ENCODE results near the gene SCAANT1. TPM values are rescaled to one million over a fixed set of nuclear protein-coding genes. Genes with fewer than 3 reads are reported as not detected.

Gene SCAANT1
- polyA plus RNA-seq, 1 experiment = not detected

DNA sequence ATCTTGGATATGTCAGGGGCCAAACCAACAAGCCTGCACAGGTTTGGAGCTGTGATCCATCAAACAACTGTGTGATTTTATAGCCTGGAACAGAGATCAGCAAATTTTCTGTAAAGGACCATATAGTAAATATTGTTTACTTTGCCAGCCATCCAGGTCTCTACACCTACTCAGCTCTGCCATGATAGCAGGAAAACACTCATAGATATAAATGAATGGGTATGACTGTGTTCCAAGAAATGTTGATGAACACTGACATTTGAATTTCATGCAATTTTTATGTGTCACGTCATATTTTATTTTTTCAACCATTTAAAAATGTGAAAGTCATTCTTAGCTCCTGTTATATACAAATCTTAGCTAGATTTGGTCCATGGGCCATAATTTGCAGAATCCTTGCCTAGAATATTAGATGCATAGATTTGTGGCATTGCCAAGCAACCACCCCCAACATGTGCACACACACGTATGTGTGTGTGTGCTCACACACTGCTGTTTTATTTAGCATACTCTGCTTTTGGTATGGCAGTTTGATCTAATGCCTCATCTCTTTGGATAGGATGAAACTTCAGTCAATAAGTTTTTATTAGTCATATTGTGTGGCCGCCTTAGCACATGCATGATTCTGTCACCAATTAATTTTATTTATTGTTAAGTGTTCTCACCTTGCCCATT lies 42.1 kb downstream of the SCAANT1 start:
- no peak for DNase-seq (ENCODE audit: low read depth)
- no peaks in the 10 kb centered on the region for H3K27me3 ChIP-seq (ENCODE audit: control insufficient read depth, insufficient read depth, low read length)
- ChIA-PET CTCF (no interaction called here), POLR2A (no interaction called here)
- TF ChIP-seq, protein P1, sequence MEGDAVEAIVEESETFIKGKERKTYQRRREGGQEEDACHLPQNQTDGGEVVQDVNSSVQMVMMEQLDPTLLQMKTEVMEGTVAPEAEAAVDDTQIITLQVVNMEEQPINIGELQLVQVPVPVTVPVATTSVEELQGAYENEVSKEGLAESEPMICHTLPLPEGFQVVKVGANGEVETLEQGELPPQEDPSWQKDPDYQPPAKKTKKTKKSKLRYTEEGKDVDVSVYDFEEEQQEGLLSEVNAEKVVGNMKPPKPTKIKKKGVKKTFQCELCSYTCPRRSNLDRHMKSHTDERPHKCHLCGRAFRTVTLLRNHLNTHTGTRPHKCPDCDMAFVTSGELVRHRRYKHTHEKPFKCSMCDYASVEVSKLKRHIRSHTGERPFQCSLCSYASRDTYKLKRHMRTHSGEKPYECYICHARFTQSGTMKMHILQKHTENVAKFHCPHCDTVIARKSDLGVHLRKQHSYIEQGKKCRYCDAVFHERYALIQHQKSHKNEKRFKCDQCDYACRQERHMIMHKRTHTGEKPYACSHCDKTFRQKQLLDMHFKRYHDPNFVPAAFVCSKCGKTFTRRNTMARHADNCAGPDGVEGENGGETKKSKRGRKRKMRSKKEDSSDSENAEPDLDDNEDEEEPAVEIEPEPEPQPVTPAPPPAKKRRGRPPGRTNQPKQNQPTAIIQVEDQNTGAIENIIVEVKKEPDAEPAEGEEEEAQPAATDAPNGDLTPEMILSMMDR (IDR thresholded peaks at IDR 0.05; ENCODE audit: insufficient read depth, low read depth, low read length) = no peak
- H3K4me3 ChIP-seq (ENCODE audit: low read depth, low read length) = no peak overlapping the region
- H3K36me3 ChIP-seq (ENCODE audit: control insufficient read depth, insufficient read depth, low read length) = no peaks in the 10 kb centered on the region

DNA sequence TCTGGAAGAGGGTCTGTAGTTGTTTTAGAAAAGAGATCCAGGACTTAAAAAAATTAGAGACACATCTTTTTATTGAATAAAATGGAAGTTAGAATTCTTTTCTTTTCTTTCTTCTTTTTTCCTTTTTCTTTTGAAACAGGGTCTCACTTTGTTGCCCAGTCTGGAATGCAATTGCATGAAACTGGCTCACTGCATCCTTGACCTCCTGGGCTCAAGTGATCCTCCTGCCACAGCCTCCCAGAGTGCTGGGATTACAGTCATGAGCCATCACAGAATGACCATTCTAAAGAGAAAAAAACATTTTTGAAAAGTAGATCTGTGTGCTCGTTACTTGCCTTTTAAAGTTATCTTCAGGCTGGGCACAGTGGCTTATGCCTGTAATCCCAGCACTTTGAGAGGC lies 45.0 kb downstream of the SCAANT1 start:
- ChIA-PET CTCF (no interaction called here), POLR2A (no interaction called here)
- Histone ChIP-seq H3K4me3 (ENCODE audit: low read depth, low read length) (no peak overlapping the region), H3K27me3 (ENCODE audit: control insufficient read depth, insufficient read depth, low read length) (no peaks in the 10 kb centered on the region), H3K36me3 (ENCODE audit: control insufficient read depth, insufficient read depth, low read length) (no peaks in the 10 kb centered on the region)
- DNase-seq (ENCODE audit: low read depth) = no peak
- TF ChIP-seq, protein P1 (IDR thresholded peaks at IDR 0.05; ENCODE audit: insufficient read depth, low read depth, low read length) = no peak

DNA sequence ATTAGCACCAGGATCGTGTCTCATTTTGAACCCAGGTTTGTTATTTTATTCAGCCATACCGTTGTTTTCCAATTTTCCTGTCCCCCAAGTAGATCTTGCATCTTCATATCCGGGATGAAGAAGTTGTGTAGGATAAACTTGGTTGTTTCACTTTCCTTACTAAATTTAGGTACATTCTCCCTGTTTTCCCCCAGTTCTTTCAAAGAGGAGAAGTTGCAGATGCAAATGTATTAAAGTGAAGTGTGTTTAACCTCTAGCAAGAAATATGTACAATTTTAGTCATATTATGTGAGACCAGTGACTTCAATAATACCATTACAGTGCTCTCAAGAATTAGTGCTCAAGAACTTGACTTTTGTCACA lies 47.2 kb downstream of the SCAANT1 start:
- TF ChIP-seq, protein P1 (IDR thresholded peaks at IDR 0.05; ENCODE audit: insufficient read depth, low read depth, low read length) = no peak
- POLR2A ChIA-PET = no interaction called here

DNA sequence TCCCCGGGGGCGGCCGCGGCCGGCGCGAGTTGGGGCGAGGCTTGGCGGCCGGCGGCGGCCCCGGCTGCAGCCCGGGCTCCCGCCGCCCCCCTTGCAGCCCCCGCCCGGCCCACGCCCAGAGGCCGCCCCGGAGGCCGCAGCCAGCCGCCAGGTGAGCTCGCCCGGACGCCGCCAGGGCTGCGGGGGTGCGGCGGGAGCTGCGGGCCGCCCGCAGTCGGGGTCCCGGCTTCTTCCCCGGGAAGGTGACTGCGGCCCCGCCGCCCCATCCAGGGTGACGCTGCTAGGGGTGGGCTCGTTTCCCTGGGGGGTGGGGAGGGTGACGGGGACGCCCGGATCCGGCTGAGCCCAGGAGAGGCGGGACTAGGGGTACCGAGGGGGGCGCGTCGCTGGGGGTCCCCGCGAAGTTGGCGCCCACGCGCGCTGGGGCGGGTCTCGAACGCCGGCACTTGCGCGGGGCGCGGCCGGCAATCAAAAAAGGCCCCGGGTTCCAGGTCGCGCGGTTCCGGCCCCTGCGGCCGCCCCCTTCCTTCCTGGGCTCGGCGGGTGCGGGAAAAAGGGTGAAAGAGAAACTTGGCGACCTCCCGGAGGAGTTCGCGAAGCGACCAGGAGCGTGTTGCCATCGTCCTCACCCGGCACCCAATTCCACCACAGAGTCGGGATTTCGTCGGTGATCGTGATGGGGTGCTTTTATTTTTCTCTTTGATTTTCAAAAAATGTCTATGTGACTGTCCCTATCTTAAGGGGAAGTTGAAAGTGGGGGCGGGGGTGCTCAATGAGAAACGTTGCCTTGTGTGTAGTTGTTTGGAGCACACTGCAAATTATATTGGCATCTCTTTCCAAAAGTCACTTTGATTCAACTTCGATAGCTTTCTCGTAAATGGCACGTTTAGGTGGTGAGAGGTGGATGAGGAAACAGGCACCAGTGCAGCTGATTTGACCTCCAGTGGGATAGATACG lies 47.9 kb downstream of the SCAANT1 start:
- no peaks in the 10 kb centered on the region for H3K36me3 ChIP-seq (ENCODE audit: control insufficient read depth, insufficient read depth, low read length)
- H3K4me3 ChIP-seq (ENCODE audit: low read depth, low read length) = peak overlapping the region; percentile 95
- ChIA-PET CTCF (interaction anchor here (1.2 to 1.4 kb wide), 3 partner anchors 9 to 97 kb away, joined by 3 to 4 read pairs (median 3); no protein-coding TSS in a partner anchor), POLR2A (no interaction called here)
- H3K27me3 ChIP-seq (ENCODE audit: control insufficient read depth, insufficient read depth, low read length) = no peaks in the 10 kb centered on the region
- DNase-seq (ENCODE audit: low read depth) = no peak
- TF ChIP-seq, protein P1 (IDR thresholded peaks at IDR 0.05; ENCODE audit: insufficient read depth, low read depth, low read length) = no peak

More for the DNA sequence above, 47.2 kb downstream of the SCAANT1 start:
- peak overlapping the region; percentile 95 for H3K4me3 ChIP-seq (ENCODE audit: low read depth, low read length)
- CTCF ChIA-PET = interaction anchor here (1.3 kb wide), 1 partner anchor 97 kb away, joined by 3 read pairs; no protein-coding TSS in a partner anchor
- no peaks in the 10 kb centered on the region for H3K27me3 ChIP-seq (ENCODE audit: control insufficient read depth, insufficient read depth, low read length)
- no peaks in the 10 kb centered on the region for H3K36me3 ChIP-seq (ENCODE audit: control insufficient read depth, insufficient read depth, low read length)
- DNase-seq (ENCODE audit: low read depth) = no peak

Measured in BJ (cell line).